Cardiac muscle cell (in vitro differentiated cells and primary cell): ENCODE data around the gene ACTG2. TPM values are rescaled to one million over a fixed set of nuclear protein-coding genes. Genes with fewer than 3 reads are reported as not detected.

Experiments used
- DNase-seq, 2 donors: peaks; one replicate each; pipeline versions ENCODE4 v3.0.0 to v3.0.0-alpha.2; 2010 to 2017; ENCODE audit warnings: low read depth in 1 of 2, low spot score in 1 of 2
- H3K27ac ChIP-seq: fragments of 200-600 bp; sonication (generic); 2 replicates; pipeline ENCODE4 v1.5.1; 2016
- H3K27me3 ChIP-seq: fragments of 200-600 bp; sonication (generic); 2 replicates; pipeline ENCODE4 v1.6.0; 2016; ENCODE audit warnings: control low read depth
- H3K36me3 ChIP-seq: fragments of 200-600 bp; sonication (generic); 2 replicates; pipeline ENCODE4 v1.5.1; 2016; ENCODE audit warnings: control low read depth
- H3K4me1 ChIP-seq: fragments of 200-600 bp; sonication (generic); 2 replicates; pipeline ENCODE4 v1.8.1; 2017; ENCODE audit warnings: low read depth, mild to moderate bottlenecking, mixed run types
- H3K4me3 ChIP-seq: fragments of 200-600 bp; sonication (generic); 2 replicates; pipeline ENCODE4 v1.5.1; 2016; ENCODE audit warnings: mild to moderate bottlenecking
- H3K9me3 ChIP-seq: fragments of 200-600 bp; sonication (generic); 2 replicates; pipeline ENCODE4 v1.5.1; 2017; ENCODE audit warnings: low read depth, mild to moderate bottlenecking, control low read depth
- polyA plus RNA-seq: library from polyadenylated mRNA; unstranded; fragments of >200 nt; fragmentation: Nextera tagmentation; extraction: Ambion mirVana; gene quantifications from 2 replicates; pipeline ENCODE4 v1.2.1, GENCODE V29; 2016
- total RNA-seq: library from RNA; depleted of rRNA; stranded (reverse); fragments of >200 nt; gene quantifications from 2 replicates; pipeline ENCODE4 v1.2.3, GENCODE V29; 2016
- TF ChIP-seq, protein P1 (sequence below): IDR thresholded peaks from 2 replicates; pipeline ENCODE4 v1.5.1; 2012; ENCODE audit warnings: low read depth, mild to moderate bottlenecking, low read length

ACTG2 gene
- total and polyA plus RNA-seq, 2 experiments from 2014 or later = 0.42 to 6.9 TPM

DNA sequence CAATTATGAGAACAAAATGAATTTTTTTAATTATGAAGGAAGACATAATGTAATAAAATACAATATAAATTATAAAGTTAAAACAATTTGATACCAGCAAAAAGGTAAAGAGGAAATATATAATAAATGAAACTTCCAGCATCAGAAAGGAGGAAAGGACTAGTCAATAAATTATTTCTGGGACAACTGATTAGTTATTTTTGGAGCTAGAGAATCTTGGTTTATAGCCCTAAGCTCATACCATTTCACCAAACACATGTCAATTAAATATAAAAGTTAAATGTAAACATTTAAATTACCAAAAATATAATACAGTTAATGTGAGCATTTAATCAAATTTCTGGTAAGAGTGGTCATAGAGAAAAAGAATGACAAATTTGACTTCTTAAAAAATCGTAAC lies 12.1 kb downstream of the ACTG2 start:
- DNase-seq = no peak
- Histone ChIP-seq H3K36me3 (no peaks in the 10 kb centered on the region), H3K4me3 (no peak overlapping the region), H3K9me3 (no peaks in the 10 kb centered on the region), H3K27ac (no peak overlapping the region), H3K4me1 (peaks cover 6% of the 10 kb centered on the region), H3K27me3 (no peaks in the 10 kb centered on the region)
- TF ChIP-seq, protein P1, sequence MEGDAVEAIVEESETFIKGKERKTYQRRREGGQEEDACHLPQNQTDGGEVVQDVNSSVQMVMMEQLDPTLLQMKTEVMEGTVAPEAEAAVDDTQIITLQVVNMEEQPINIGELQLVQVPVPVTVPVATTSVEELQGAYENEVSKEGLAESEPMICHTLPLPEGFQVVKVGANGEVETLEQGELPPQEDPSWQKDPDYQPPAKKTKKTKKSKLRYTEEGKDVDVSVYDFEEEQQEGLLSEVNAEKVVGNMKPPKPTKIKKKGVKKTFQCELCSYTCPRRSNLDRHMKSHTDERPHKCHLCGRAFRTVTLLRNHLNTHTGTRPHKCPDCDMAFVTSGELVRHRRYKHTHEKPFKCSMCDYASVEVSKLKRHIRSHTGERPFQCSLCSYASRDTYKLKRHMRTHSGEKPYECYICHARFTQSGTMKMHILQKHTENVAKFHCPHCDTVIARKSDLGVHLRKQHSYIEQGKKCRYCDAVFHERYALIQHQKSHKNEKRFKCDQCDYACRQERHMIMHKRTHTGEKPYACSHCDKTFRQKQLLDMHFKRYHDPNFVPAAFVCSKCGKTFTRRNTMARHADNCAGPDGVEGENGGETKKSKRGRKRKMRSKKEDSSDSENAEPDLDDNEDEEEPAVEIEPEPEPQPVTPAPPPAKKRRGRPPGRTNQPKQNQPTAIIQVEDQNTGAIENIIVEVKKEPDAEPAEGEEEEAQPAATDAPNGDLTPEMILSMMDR = no peak

DNA sequence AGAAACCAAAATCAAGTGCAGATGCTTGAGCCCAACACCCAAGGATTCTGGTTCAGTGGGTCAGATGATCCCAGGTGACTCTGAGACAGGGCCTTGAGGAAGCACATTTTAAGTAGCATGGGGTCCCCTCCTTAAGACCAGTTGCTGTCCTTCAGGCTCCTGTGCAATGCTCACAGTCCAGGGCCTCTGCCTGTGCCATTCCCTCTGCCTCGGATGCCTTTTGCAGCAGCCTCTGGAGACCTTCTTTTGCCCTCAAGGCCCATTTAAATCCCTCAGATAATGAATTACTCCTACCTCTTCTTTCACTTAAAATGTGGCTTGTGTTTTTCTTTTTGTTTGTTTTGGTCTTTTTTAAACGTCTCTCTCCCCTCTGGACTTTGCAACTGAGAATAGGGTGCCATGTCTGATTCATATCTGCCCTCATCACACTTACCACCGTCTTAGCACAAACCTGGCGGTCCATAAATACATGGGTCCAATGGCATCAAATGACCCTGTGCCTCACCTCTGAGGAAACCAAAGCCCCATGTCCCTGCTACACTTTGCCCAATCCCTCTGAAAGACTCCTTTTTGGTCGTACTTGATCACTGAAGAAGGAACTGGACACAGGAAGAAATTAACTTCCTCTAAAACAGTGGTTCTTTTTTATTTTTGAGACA lies 14.2 kb downstream of the ACTG2 start:
- peaks cover 6% of the 10 kb centered on the region for H3K4me1 ChIP-seq
- H3K9me3 ChIP-seq = no peaks in the 10 kb centered on the region
- DNase-seq = no peak
- no peak overlapping the region for H3K4me3 ChIP-seq
- no peaks in the 10 kb centered on the region for H3K27me3 ChIP-seq
- H3K36me3 ChIP-seq = no peaks in the 10 kb centered on the region
- no peak overlapping the region for H3K27ac ChIP-seq
- TF ChIP-seq, protein P1 = no peak

DNA sequence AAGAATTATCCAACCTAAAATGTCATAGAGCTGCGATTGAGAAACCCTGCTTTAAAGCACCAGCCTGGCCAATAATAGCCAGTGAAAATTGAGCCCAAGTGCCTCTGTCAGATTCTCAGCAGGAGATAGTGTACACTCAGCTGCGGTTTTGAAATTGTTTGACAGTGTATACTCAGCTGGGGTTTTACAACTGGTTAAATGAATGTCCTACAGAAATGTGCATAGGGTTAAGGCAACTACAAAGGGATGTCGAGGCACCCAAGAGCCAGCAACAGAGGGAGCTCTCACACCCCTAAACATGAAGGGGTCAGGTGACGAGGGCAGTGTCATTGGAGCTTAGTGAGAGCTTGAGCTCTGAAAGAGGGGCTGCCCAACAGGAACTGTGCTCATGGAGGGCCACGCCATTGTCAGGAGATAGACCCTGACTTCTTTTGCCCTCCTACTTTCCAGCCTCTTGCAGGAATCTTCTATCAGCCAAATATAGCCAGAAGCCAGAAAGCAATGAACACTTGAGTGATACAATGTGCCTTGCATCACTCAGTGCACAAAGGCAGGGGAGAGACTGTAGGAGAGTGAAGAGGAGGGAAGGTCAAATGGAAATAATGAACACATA lies 15.1 kb downstream of the ACTG2 start:
- Histone ChIP-seq H3K27ac (peak overlapping the region; percentile 16), H3K27me3 (no peaks in the 10 kb centered on the region), H3K4me1 (peaks cover 6% of the 10 kb centered on the region), H3K9me3 (no peaks in the 10 kb centered on the region), H3K4me3 (no peak overlapping the region), H3K36me3 (no peaks in the 10 kb centered on the region)
- DNase-seq = peak; percentile 37 to 46
- TF ChIP-seq, protein P1 = peak; percentile 34

DNA sequence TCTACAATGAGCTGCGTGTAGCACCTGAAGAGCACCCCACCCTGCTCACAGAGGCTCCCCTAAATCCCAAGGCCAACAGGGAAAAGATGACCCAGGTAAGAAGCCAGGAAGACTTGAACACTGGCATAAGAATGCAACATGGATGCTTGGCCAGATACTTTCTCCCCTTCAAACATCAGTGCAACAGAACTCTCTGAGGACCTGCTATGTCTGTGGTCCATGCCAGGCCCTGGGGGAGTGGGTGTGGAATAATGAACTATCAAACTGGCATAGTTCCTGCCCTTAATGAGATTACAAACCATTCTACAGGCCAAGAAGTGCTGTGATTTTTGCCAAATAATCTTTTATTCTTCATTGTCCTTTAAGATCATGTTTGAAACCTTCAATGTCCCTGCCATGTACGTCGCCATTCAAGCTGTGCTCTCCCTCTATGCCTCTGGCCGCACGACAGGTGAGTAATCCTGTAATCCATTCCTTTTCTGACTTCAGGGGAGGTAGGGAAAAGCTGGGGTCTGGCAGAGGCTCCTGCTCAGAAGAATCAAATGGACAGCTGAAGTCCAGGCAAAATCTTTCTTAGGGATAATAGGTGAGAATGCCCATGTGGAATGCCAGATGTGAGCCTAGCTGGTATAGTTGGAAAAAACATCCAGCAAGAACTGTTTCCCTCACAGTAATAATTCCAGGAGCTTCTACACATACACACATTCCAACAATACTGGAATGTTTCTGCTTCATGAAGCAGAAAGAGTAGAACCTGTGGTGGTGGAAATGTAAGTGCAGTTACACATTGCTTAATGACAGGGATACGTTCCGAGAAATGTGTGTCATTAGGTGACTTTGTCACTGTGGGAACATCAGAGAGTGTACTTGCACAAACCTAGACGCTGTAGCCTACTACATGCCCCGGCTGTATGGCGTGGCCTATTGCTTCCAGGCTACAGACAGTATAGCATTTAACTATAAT lies 16.2 kb downstream of the ACTG2 start:
- DNase-seq = no peak
- TF ChIP-seq, protein P1 = no peak
- Histone ChIP-seq H3K4me1 (peaks cover 6% of the 10 kb centered on the region), H3K27ac (no peak overlapping the region), H3K4me3 (no peak overlapping the region), H3K36me3 (no peaks in the 10 kb centered on the region), H3K9me3 (no peaks in the 10 kb centered on the region), H3K27me3 (no peaks in the 10 kb centered on the region)

DNA sequence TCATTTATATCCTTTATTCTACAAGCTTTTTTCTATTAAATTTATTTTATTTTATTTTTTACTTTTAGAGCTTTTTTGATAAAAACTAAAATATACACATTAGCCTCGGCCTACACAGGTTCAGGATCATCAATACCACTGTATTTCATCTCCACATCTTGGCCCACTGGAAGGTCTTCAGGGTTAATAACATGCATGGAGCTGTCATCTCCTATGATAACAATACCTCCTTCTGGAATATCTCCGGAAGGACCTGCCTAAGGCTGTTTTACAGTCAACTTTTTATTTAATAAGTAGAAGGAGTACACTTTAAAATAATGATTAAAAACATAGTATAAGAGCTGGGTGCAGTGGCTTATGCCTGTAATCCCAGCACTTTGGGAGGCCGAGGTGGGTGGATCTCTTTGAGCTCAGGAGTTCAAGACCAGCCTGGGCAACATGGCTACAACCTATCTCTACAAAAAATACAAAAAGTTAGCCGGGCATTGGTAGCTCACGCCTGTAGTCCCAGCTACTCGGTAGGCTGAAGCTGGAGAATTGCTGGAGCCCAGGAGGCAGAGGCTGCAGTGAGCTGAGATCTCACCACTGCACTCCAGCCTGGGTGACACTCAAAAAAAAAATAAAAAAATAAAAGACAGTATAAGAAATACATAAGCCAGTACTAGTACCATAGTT lies 18.2 kb downstream of the ACTG2 start:
- DNase-seq = no peak
- Histone ChIP-seq H3K27me3 (no peaks in the 10 kb centered on the region), H3K9me3 (no peaks in the 10 kb centered on the region), H3K36me3 (no peaks in the 10 kb centered on the region), H3K4me3 (no peak overlapping the region), H3K27ac (no peak overlapping the region), H3K4me1 (peaks cover 6% of the 10 kb centered on the region)
- TF ChIP-seq, protein P1 = no peak
